Upper lobe of right lung (tissue), 1 donor: ENCODE results near the gene ATP5MK. TPM values are rescaled to one million over a fixed set of nuclear protein-coding genes. Genes with fewer than 3 reads are reported as not detected.

Experiments used
- ATAC-seq: fragments of 200-7000 bp; cut with Tn5 transposase; one replicate; pipeline ENCODE4 v1.9.1; 2020; ENCODE audit warnings: mild to moderate bottlenecking, moderate library complexity
- DNase-seq: peaks from one replicate; pipeline ENCODE4 v3.0.0-alpha.2; 2020
- H3K27ac ChIP-seq: fragments of 200-600 bp; one replicate; pipeline ENCODE4 v1.8.0; 2022
- H3K27me3 ChIP-seq: fragments of 200-600 bp; one replicate; pipeline ENCODE4 v1.8.0; 2022; ENCODE audit warnings: mild to moderate bottlenecking
- H3K36me3 ChIP-seq: fragments of 200-600 bp; one replicate; pipeline ENCODE4 v1.8.0; 2022
- H3K4me1 ChIP-seq: fragments of 200-600 bp; one replicate; pipeline ENCODE4 v1.8.0; 2022
- H3K4me3 ChIP-seq: fragments of 200-600 bp; one replicate; pipeline ENCODE4 v1.8.0; 2022; ENCODE audit warnings: mild to moderate bottlenecking
- H3K9me3 ChIP-seq: fragments of 200-600 bp; one replicate; pipeline ENCODE4 v1.8.0; 2022
- intact Hi-C: fragments of 100-400 bp; cut with DNase I; formaldehyde crosslinking; loops from one replicate; pipeline ENCODE4 v1.11.0; 2022
- total RNA-seq: library from RNA; stranded (reverse); fragmentation: NEBNext Ultra II Directional; extraction: Animal tissue kit (Norgen Biotek cat#: 25700); gene quantifications from one replicate; pipeline ENCODE4 v1.2.1, GENCODE V29; 2021
- TF ChIP-seq, protein P1 (sequence below): fragments of 200-600 bp; IDR thresholded peaks from one replicate; pipeline ENCODE4 v1.8.0; 2022; ENCODE audit warnings: antibody characterized with exemption
- donor health status: DM: no; HTN: yes; CAD: no; lungs with severe emphysema.

ATP5MK gene
- total RNA-seq, 1 donor from 2014 or later, result 206 TPM

GRCh38 chr10:103416436-103417147 is 20.3 kb upstream of the ATP5MK start:
- DNase-seq (no peak), ATAC-seq (peak; percentile 52)
- Histone ChIP-seq H3K27me3 (no peaks in the 10 kb centered on the region), H3K27ac (no peak overlapping the region), H3K36me3 (peaks cover 99% of the 10 kb centered on the region), H3K4me1 (no peaks in the 10 kb centered on the region), H3K9me3 (no peaks in the 10 kb centered on the region), H3K4me3 (no peak overlapping the region)
- TF ChIP-seq, protein P1, sequence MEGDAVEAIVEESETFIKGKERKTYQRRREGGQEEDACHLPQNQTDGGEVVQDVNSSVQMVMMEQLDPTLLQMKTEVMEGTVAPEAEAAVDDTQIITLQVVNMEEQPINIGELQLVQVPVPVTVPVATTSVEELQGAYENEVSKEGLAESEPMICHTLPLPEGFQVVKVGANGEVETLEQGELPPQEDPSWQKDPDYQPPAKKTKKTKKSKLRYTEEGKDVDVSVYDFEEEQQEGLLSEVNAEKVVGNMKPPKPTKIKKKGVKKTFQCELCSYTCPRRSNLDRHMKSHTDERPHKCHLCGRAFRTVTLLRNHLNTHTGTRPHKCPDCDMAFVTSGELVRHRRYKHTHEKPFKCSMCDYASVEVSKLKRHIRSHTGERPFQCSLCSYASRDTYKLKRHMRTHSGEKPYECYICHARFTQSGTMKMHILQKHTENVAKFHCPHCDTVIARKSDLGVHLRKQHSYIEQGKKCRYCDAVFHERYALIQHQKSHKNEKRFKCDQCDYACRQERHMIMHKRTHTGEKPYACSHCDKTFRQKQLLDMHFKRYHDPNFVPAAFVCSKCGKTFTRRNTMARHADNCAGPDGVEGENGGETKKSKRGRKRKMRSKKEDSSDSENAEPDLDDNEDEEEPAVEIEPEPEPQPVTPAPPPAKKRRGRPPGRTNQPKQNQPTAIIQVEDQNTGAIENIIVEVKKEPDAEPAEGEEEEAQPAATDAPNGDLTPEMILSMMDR, result peak; percentile 66
- intact Hi-C loops, result loop anchor here (2.0 kb wide), 1 partner anchor 66 kb away; no protein-coding TSS in a partner anchor

DNA sequence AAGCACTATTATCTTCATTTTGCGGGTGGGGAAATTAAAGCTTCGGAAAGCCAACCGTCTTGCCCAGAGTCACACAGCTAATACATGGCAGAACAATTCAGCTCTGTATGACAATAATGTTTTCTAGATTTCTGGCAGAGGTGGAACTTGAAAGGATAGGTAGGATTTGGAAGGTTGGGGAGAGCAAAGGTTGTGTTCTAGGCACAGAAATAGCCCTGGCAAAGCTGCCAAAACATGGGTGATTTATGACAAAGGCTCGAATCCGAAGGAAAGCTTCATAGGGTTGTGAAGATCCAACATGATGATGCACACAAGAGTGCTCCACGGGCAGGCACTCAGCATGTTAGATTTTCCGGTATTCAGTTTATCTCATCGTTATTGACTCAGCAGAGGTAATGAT is 19.3 kb upstream of the ATP5MK start:
- H3K4me3 ChIP-seq, result no peak overlapping the region
- H3K9me3 ChIP-seq, result no peaks in the 10 kb centered on the region
- ATAC-seq (no peak), DNase-seq (no peak)
- no peak overlapping the region for H3K27ac ChIP-seq
- intact Hi-C loops, result no loop called here
- H3K27me3 ChIP-seq, result no peaks in the 10 kb centered on the region
- no peaks in the 10 kb centered on the region for H3K4me1 ChIP-seq
- H3K36me3 ChIP-seq, result peaks cover 100% of the 10 kb centered on the region
- TF ChIP-seq, protein P1, result no peak

- Histone ChIP-seq H3K4me1 (no peaks in the 10 kb centered on the region), H3K9me3 (no peaks in the 10 kb centered on the region), H3K36me3 (peaks cover 100% of the 10 kb centered on the region), H3K27ac (no peak overlapping the region), H3K27me3 (no peaks in the 10 kb centered on the region), H3K4me3 (no peak overlapping the region)
- intact Hi-C loops, result no loop called here
- ATAC-seq, result no peak
- TF ChIP-seq, protein P1, result no peak
- no peak for DNase-seq
Measured at GRCh38 chr10:103413564-103413963, 17.3 kb upstream of the ATP5MK start.

DNA sequence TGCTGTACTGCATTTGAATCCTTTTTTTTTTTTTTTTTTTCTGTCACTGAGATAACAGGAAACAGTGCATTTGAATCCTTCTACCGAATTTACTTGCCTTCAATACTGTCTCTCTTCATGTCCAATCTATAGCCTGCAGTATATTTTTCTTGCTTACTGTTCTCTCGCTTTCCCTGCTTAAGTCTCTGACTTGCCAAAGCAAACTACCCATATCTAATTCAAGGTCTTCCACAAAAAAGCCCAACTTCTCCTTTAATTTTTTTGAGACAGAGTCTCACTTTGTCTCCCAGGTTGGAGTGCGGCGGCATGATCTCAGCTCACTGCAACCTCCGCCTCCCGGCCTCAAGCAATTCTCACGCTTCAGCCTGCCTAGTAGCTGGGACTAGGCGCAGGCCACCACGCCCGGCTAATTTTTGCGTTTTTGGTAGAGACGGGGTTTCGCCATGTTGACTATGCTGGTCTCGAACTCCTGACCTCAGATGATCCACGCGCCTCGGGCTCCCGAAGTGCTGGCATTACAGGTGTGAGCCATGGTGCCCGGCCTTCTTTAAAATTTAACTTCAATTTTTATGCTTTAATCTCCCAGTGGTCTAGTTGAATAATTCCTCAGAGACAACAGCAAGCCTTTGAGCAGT is 1.0 kb upstream of the ATP5MK start:
- Histone ChIP-seq H3K27me3 (no peaks in the 10 kb centered on the region), H3K9me3 (no peaks in the 10 kb centered on the region), H3K36me3 (peaks cover 43% of the 10 kb centered on the region), H3K4me3 (peak overlapping the region; percentile 76), H3K27ac (no peak overlapping the region), H3K4me1 (peaks cover 21% of the 10 kb centered on the region)
- TF ChIP-seq, protein P1, result no peak
- intact Hi-C loops, result no loop called here
- ATAC-seq (no peak), DNase-seq (no peak)

DNA sequence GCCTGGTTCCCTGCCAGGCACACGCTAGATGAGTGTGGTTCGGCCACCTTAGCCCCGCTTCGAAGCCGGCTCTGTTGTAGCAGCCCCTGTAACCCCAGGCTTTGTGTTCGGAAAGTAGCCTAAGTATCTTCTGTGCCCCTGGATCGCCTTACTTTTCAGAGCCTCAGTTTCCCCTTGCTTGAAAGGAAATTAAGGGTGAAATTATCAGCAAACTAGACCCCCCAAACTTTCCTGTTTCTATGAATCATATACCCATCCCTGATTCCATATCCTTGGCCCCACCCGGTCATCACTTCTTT is 463 bp upstream of the ATP5MK start:
- Histone ChIP-seq H3K9me3 (no peaks in the 10 kb centered on the region), H3K4me1 (peaks cover 21% of the 10 kb centered on the region), H3K4me3 (peak overlapping the region; percentile 76), H3K36me3 (peaks cover 44% of the 10 kb centered on the region), H3K27ac (peak overlapping the region; percentile 61), H3K27me3 (no peaks in the 10 kb centered on the region)
- DNase-seq (no peak), ATAC-seq (no peak)
- TF ChIP-seq, protein P1, result no peak
- intact Hi-C loops, result no loop called here
